Loucy (cell line): ENCODE measurements around the gene CLMN.

ENCODE experiments used
- H2AFZ ChIP-seq: fragments of 200-600 bp; sonication (generic); 2 replicates; pipeline ENCODE4 v1.6.0; 2016; ENCODE audit warnings: antibody characterized with exemption, mild to moderate bottlenecking, low read length, moderate library complexity
- H3F3A ChIP-seq: fragments of 200-600 bp; 2 replicates; pipeline ENCODE4 v1.6.0; 2016; ENCODE audit warnings: antibody characterized with exemption, low read depth, mild to moderate bottlenecking
- H3K27me3 ChIP-seq: fragments of 200-600 bp; sonication (generic); 2 replicates; pipeline ENCODE4 v1.6.1; 2014; ENCODE audit warnings: low read length, mild to moderate bottlenecking; ENCODE audit not compliant: insufficient read depth, poor library complexity, severe bottlenecking
- H3K36me3 ChIP-seq: fragments of 200-600 bp; sonication (generic); 2 replicates; pipeline ENCODE4 v1.6.1; 2016; ENCODE audit warnings: low read length; ENCODE audit not compliant: insufficient read depth
- H3K4me1 ChIP-seq: fragments of 200-600 bp; sonication (generic); 2 replicates; pipeline ENCODE4 v1.5.1; 2014; ENCODE audit warnings: low read length, mild to moderate bottlenecking; ENCODE audit not compliant: insufficient read depth, poor library complexity, severe bottlenecking
- H3K4me2 ChIP-seq: fragments of 200-600 bp; sonication (generic); 2 replicates; pipeline ENCODE4 v1.6.0; 2014; ENCODE audit warnings: antibody characterized with exemption, low read length, low read depth, mild to moderate bottlenecking; ENCODE audit not compliant: poor library complexity, severe bottlenecking
- H3K4me3 ChIP-seq: fragments of 200-600 bp; sonication (generic); 2 replicates; pipeline ENCODE4 v1.5.1; 2014; ENCODE audit warnings: low read length, mild to moderate bottlenecking, mixed read lengths; ENCODE audit not compliant: poor library complexity, severe bottlenecking
- H3K79me2 ChIP-seq: fragments of 200-600 bp; sonication (generic); 2 replicates; pipeline ENCODE4 v1.6.1; 2014; ENCODE audit warnings: low read length; ENCODE audit not compliant: insufficient read depth
- H3K9ac ChIP-seq: fragments of 200-600 bp; sonication (generic); 2 replicates; pipeline ENCODE4 v1.6.0; 2014; ENCODE audit warnings: mild to moderate bottlenecking, low read depth, low read length, moderate library complexity; ENCODE audit not compliant: poor library complexity, severe bottlenecking
- H3K9me2 ChIP-seq: fragments of 200-600 bp; sonication (generic); replicated peaks from 2 replicates; pipeline ENCODE4 v1.6.1; 2016; ENCODE audit warnings: low read depth, low read length, mixed read lengths
- H3K9me3 ChIP-seq: fragments of 200-600 bp; sonication (generic); 2 replicates; pipeline ENCODE4 v1.6.1; 2014; ENCODE audit warnings: mild to moderate bottlenecking, antibody characterized with exemption, low read length, low read depth; ENCODE audit not compliant: insufficient read depth
- H4K20me1 ChIP-seq: fragments of 200-600 bp; sonication (generic); 2 replicates; pipeline ENCODE4 v1.6.0; 2014; ENCODE audit warnings: antibody characterized with exemption, low read length, mild to moderate bottlenecking; ENCODE audit not compliant: insufficient read depth, poor library complexity, severe bottlenecking
- EZH2phosphoT487 ChIP-seq: fragments of 200-600 bp; IDR thresholded peaks from 2 replicates; pipeline ENCODE4 v1.6.1; 2018; ENCODE audit warnings: antibody characterized with exemption, mild to moderate bottlenecking, moderate library complexity, borderline replicate concordance
- TF ChIP-seq, protein P1 (sequence below): fragments of 200-600 bp; sonication (generic); conservative IDR thresholded peaks from 2 replicates; pipeline ENCODE4 v1.5.1; 2014; ENCODE audit warnings: mild to moderate bottlenecking, antibody characterized with exemption, low read length

CLMN gene

DNA sequence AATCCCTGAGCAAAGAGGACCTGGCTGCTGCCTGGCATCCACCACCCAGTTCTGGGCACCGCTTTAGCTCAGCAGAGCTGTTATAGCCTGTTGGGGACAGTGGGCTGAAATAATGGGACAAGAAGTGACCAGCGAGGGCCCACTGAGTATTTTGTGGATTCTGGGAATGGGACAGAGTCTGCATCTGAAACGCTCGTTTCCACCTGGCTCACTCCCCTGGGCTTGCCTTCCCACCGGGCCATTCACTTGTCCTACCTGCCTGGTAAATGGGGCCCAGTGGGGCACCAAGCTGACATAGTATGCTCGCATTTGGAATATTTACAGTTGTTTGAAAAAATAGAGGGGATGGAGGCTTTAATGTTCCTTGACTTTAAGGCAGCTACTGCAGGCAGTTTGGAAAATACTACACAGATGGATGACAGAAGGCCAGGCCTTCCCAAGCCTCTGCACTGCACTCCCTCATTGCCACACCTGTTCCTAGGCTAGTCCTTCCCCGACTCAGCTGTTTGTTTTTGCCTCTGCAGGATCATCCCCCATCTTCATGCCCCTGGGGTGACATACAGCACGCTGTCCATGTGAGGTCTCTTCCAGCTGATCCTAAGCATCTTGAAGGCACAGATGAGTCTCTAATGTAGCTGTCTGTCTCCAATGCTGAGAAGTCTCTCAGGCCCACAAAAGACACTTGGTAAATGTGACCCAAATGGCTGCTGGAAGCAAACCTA is 101.1 kb downstream of the CLMN start:
- no peak overlapping the region for H2AFZ ChIP-seq
- no peaks in the 10 kb centered on the region for H3K9me3 ChIP-seq
- TF ChIP-seq, protein P1, sequence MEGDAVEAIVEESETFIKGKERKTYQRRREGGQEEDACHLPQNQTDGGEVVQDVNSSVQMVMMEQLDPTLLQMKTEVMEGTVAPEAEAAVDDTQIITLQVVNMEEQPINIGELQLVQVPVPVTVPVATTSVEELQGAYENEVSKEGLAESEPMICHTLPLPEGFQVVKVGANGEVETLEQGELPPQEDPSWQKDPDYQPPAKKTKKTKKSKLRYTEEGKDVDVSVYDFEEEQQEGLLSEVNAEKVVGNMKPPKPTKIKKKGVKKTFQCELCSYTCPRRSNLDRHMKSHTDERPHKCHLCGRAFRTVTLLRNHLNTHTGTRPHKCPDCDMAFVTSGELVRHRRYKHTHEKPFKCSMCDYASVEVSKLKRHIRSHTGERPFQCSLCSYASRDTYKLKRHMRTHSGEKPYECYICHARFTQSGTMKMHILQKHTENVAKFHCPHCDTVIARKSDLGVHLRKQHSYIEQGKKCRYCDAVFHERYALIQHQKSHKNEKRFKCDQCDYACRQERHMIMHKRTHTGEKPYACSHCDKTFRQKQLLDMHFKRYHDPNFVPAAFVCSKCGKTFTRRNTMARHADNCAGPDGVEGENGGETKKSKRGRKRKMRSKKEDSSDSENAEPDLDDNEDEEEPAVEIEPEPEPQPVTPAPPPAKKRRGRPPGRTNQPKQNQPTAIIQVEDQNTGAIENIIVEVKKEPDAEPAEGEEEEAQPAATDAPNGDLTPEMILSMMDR = no peak
- no peak for TF ChIP-seq EZH2phosphoT487
- H3K4me3 ChIP-seq = no peak overlapping the region
- no peaks in the 10 kb centered on the region for H3K36me3 ChIP-seq
- no peak overlapping the region for H3K4me2 ChIP-seq
- no peaks in the 10 kb centered on the region for H3K79me2 ChIP-seq
- no peaks in the 10 kb centered on the region for H3K4me1 ChIP-seq
- no peaks in the 10 kb centered on the region for H3K9me2 ChIP-seq
- H4K20me1 ChIP-seq = no peaks in the 10 kb centered on the region
- no peaks in the 10 kb centered on the region for H3F3A ChIP-seq
- H3K27me3 ChIP-seq = no peaks in the 10 kb centered on the region
- no peak overlapping the region for H3K9ac ChIP-seq

DNA sequence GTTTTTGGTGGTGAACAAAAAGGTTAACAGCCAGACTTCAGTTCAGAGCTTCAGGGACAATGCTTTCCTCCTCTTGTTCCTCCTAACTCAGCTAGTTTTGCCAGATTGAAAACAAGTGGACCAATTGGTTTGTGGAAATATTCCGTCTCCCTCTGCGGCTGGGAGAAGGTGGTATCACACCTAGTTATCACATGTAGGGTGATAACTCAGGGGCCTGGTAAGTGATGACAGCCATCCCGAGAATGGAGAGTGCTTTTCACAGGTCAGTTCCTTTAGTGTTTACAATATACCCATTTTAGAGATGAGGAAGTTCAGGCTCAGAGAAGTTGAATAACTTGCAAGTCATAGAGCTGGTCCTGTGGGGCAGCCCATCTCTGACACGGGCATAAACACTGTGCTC is 101.7 kb downstream of the CLMN start:
- Histone ChIP-seq H3K9ac (no peak overlapping the region), H3K9me3 (no peaks in the 10 kb centered on the region), H4K20me1 (no peaks in the 10 kb centered on the region), H2AFZ (no peak overlapping the region), H3K4me1 (no peaks in the 10 kb centered on the region), H3K4me3 (no peak overlapping the region), H3K27me3 (no peaks in the 10 kb centered on the region), H3K36me3 (no peaks in the 10 kb centered on the region), H3K9me2 (no peaks in the 10 kb centered on the region), H3K79me2 (no peaks in the 10 kb centered on the region), H3F3A (no peaks in the 10 kb centered on the region), H3K4me2 (no peak overlapping the region)
- no peak for TF ChIP-seq EZH2phosphoT487
- TF ChIP-seq, protein P1 = no peak

DNA sequence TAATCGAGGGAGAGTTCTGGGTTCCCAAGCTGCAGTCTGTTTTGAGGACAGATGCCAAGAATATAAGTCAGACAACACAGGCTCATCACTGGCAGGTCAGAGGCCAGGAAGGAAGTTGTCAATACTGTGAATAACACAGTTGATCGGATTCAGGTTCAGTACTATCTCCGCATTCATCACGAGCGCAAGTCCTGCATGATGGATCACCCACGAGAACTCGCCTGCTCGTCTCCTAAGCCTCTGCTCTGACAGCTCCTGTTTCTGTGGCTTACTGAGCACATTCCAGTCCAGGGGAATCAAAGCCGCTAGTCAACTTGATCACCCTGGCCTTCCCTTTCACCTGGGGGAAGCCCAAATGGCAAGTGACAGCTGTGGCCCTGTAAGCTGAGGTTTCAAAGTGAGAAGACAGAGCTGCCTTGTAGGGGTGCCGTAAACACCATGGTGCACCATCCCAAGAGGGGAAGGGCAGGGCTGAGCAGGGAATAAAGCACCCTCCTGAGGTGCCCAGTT is 102.3 kb downstream of the CLMN start:
- H3K9ac ChIP-seq = no peak overlapping the region
- no peaks in the 10 kb centered on the region for H3K4me1 ChIP-seq
- H3K79me2 ChIP-seq = no peaks in the 10 kb centered on the region
- no peak overlapping the region for H2AFZ ChIP-seq
- H3K4me2 ChIP-seq = no peak overlapping the region
- H3K9me2 ChIP-seq = no peaks in the 10 kb centered on the region
- no peaks in the 10 kb centered on the region for H3K36me3 ChIP-seq
- no peaks in the 10 kb centered on the region for H3K9me3 ChIP-seq
- no peak overlapping the region for H3K4me3 ChIP-seq
- no peaks in the 10 kb centered on the region for H3F3A ChIP-seq
- TF ChIP-seq, protein P1 = no peak
- TF ChIP-seq EZH2phosphoT487 = no peak
- no peaks in the 10 kb centered on the region for H3K27me3 ChIP-seq
- no peaks in the 10 kb centered on the region for H4K20me1 ChIP-seq
